ENCODE measurements around the gene TPP2. TPM values are rescaled to one million over a fixed set of nuclear protein-coding genes. Genes with fewer than 3 reads are reported as not detected.

Gene TPP2
- 10 to 100 TPM; 61.0 to 66.2 (median 65.5) TPM for polyA plus RNA-seq (ENCODE audit: insufficient read length in 3 of 3)

- peak; percentile 93 to 96 (median 95) for DNase-seq (ENCODE audit: low read depth in 3 of 3, low spot score in 2 of 3)
Observed at GRCh38 chr13:102596147-102597028, at the start of gene TPP2. TPP2 (plus strand) TSS chr13:102596986; CDS start chr13:102597039, 53 bp downstream.

DNA sequence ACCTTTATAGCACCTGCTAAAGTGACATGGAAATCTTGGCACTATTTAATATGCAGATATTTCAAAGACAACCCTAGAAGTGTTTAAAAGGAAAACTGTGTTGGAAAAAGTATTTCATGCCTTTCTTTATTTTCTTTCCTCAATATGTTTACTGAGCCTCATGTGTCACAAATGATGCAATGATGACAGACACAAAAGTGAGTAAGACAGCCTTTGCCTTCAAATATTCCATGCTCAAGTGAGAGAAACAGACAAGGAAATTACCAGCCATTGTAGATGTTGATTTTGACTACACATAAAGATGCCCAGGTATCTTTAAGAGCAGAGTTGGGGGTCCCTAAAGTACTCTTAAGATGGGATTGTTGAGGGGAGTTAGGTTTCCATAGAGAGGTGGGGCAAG is 48.0 kb upstream of the TPP2 start:
- DNase-seq (ENCODE audit: low read depth in 3 of 3, low spot score in 2 of 3) = no peak

DNA sequence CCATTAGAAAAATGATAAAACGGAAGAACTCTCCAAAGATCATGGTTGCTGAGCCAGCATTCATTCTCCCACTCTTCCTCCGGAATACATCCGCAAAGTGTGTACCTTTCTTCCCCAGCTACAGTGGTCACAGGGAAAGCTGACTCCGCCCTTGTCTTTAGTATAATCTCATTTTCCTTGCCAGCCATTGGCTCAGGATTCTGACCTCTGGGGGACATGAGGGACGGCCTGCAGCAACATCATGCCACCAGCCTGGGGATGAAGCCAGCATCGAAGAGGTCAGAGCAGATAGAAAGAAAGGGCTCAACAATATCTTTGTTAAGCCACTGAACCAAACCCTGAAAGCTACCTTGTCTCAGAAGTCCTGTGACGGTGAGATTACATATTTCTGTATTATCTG is 46.3 kb upstream of the TPP2 start:
- no peak for DNase-seq (ENCODE audit: low read depth in 3 of 3, low spot score in 2 of 3)

- peak in 2 of 3 donors; percentile 12 to 23 for DNase-seq (ENCODE audit: low read depth in 3 of 3, low spot score in 2 of 3)
Observed at GRCh38 chr13:102555914-102556553, 40.8 kb upstream of the TPP2 start.

DNA sequence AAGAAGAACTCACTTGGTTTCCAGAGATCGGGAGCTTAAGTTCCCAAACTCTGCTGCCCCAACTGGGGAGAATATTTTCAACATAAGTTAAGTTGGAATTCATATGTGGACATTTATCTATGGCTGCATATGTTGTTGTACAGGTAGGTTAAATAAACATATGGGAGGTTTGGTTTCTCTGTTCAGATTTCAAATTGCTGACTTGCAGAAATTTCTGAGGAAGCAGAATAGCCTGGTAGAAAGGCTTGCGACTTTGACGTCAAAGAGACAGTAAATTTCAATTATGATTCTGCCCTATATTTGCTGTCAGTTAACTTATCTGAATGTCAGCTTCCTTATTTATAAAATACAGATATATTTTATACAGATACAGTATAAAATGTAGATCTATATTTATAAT is 40.0 kb upstream of the TPP2 start:
- DNase-seq (ENCODE audit: low read depth in 3 of 3, low spot score in 2 of 3) = no peak

GRCh38 chr13:102558029-102558428 is 38.8 kb upstream of the TPP2 start:
- no peak for DNase-seq (ENCODE audit: low read depth in 3 of 3, low spot score in 2 of 3)

- no peak for DNase-seq (ENCODE audit: low read depth in 3 of 3, low spot score in 2 of 3)
Observed at GRCh38 chr13:102561933-102562332, 34.9 kb upstream of the TPP2 start.

DNA sequence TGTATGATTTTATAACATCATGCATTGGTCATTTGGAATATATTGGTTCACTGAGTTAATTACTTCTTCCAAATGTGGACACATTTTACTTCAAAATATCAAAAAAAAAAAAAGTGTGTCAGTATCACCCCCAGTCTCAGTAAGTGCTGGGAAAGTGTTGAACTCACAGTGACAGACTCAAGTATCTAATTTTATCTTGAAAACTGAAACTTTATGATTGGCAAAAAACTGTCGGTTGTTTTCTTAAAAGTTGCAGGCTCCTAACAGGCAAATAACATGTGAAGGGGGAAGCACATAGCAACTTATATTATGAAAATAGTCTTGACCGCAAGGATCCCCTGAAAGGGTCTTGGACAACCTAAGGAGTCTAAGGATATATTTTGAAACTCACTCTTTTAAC is 33.5 kb upstream of the TPP2 start:
- no peak for DNase-seq (ENCODE audit: low read depth in 3 of 3, low spot score in 2 of 3)

- DNase-seq (ENCODE audit: low read depth in 3 of 3, low spot score in 2 of 3) = no peak
Observed at GRCh38 chr13:102564564-102564963, 32.2 kb upstream of the TPP2 start.

DNA sequence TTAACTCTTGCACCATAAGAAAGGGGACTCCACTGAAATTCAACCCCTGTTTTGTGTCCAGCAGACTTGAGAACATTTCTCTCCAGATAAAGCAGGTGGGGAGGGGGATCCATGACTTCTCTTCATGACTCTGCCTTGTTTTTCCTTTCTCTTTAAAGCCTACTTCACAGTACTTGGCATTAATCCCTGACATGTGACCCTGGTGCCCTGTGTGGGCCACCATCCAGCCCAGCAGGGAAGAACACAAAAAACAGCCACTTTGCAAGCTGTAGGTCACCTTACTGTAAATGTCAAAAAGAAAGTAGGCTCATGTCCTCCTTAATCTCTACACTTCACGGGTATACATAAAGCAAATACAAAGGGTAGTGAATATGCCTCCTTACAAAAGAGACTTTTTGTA is 30.3 kb upstream of the TPP2 start:
- no peak for DNase-seq (ENCODE audit: low read depth in 3 of 3, low spot score in 2 of 3)

GRCh38 chr13:102567857-102568256 is 28.9 kb upstream of the TPP2 start:
- no peak for DNase-seq (ENCODE audit: low read depth in 3 of 3, low spot score in 2 of 3)

- no peak for DNase-seq (ENCODE audit: low read depth in 3 of 3, low spot score in 2 of 3)
Observed at GRCh38 chr13:102569488-102569887, 27.3 kb upstream of the TPP2 start.

- no peak for DNase-seq (ENCODE audit: low read depth in 3 of 3, low spot score in 2 of 3)
Observed at GRCh38 chr13:102571075-102571474, 25.7 kb upstream of the TPP2 start.

DNA sequence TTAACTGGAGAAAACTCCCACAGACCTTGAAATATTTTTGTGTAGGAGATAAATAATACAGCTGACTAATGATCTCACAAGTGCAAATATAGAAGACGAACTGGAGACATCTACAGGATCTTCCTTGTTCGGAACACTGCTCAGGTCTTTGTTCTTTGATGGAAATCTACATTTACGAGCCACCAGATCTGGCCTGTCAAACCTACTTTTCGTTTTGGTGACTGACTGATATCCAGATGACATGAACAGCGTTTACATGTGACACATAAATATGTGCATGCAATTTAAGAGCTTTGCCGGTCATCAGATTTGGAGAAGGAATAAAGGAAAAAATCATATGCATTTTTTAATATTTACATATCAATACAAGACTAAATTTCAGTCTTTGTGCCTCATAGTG is 24.5 kb upstream of the TPP2 start:
- DNase-seq (ENCODE audit: low read depth in 3 of 3, low spot score in 2 of 3) = no peak

DNA sequence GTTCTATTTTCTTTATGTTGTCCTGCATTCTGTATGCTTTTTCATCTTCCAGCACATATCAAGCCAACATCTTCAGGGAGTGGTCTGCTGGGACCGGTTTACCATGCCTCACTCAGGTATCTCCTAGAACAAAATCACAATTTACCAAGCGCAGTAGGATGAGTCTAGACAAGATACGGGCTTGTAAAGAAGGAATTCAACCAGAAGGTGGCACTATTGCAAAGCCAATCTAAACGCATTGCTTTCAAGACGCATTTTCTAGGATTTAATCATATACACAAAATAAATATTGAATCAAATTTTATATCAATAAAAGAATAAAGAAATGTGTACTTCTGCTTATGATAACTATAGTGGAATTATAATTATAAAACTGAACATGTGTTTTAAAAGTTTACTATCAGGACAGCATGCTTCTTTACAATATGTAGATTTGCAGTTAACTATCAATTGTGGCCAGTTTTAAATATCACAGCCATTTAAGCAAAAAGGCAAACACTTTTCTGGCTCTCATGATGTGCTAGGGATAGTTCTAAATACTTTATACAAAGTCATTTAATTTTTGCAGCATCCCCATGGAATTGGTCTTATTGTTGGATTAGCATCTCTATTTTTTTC is 16.1 kb upstream of the TPP2 start:
- DNase-seq (ENCODE audit: low read depth in 3 of 3, low spot score in 2 of 3) = no peak

GRCh38 chr13:102582256-102582655 is 14.5 kb upstream of the TPP2 start:
- no peak for DNase-seq (ENCODE audit: low read depth in 3 of 3, low spot score in 2 of 3)

- no peak for DNase-seq (ENCODE audit: low read depth in 3 of 3, low spot score in 2 of 3)
Observed at GRCh38 chr13:102584434-102584833, 12.4 kb upstream of the TPP2 start.

DNA sequence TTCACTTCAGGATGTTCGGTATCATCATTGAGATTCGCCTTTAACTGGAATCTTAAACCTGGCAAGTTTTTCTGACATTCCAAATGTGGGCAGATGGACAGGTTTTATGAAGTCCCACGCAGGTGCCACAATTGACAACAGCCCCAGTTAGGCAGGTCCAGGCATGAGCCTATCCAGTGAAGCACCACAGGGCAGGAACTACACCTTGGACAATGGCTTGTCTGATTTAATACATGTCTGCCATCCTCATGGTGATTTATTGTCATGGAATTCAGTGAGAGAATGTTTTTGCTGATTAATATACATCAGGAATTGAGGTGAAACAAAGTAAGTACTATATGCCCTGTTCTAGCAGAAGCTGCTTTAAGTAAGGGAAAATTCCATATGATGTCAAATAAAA is 10.2 kb upstream of the TPP2 start:
- DNase-seq (ENCODE audit: low read depth in 3 of 3, low spot score in 2 of 3) = no peak

DNA sequence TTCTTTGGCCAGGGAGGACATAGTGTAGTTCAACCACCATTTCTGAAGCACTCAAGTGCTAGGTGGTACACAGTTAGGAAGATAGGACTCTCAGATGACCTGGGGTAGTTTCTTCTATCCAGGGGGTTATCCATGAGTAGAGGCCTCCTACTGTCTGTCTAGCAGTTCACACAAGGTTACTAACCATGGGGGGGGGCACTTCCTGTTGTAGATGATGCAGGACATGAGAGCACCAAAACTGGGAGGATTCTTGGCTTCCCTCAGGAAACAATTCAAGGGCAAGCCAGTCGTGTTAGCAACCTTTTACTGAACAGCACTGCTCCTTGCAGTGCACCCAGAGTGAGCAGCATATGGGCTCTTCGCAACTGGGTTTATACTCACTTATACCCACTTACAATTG is 8.9 kb upstream of the TPP2 start:
- DNase-seq (ENCODE audit: low read depth in 3 of 3, low spot score in 2 of 3) = no peak

- DNase-seq (ENCODE audit: low read depth in 3 of 3, low spot score in 2 of 3) = no peak
Observed at GRCh38 chr13:102589301-102589822, 7.4 kb upstream of the TPP2 start.

- DNase-seq (ENCODE audit: low read depth in 3 of 3, low spot score in 2 of 3) = peak in 1 of 3 donors; percentile 61
Observed at GRCh38 chr13:102591988-102592781, 4.6 kb upstream of the TPP2 start.

Data from right renal cortex interstitium (tissue), 3 donors.